K562 (cell line): ENCODE results near the gene PARD3. TPM values are rescaled to one million over a fixed set of nuclear protein-coding genes. Genes with fewer than 3 reads are reported as not detected.

ENCODE experiments used
- ATAC-seq: fragments of 200-7000 bp; cut with Tn5 transposase; 3 replicates; pipeline ENCODE4 v1.9.1; 2020; ENCODE audit warnings: moderate library complexity
- BruUV-seq: library from RNA; stranded (reverse); fragments of 400-500 nt; replicated peaks from 2 replicates; lab custom pipeline; 2021; lab: Mats Ljungman, UMichigan
- CTCF ChIA-PET: fragments of 300-600 bp; formaldehyde crosslinking; extraction: SDS; loops from one replicate; lab custom pipeline; 2021; ENCODE audit warnings: low intra/inter-chr PET ratio; lab: Yijun Ruan, JAX
- POLR2A ChIA-PET: fragments of 300-600, 350-650 bp; sonication (Branson Sonifier 250); formaldehyde crosslinking; extraction: SDS; loops from one replicate; lab custom pipeline; 2021; ENCODE audit warnings: antibody characterized with exemption, inconsistent platforms; lab: Yijun Ruan, JAX
- DNase-seq, 4 experiments: peaks; one replicate each; pipeline versions ENCODE4 v3.0.0 to v3.0.0-alpha.2; 2011 to 2018; ENCODE audit warnings: low spot score in 3 of 4, mixed read lengths in 3 of 4; ENCODE audit errors: extremely low read depth in 1 of 4
- FAIRE-seq: peaks from 2 replicates; lab custom pipeline; 2011; peaks lifted over from hg19 to GRCh38; lab: Jason Lieb, UNC
- H2AFZ ChIP-seq: 2 replicates; pipeline ENCODE4 v1.6.0; 2011; ENCODE audit warnings: low read depth, low read length, control low read depth, inconsistent platforms
- H3K27ac ChIP-seq: fragments of 200-600 bp; 3 replicates; pipeline ENCODE4 v1.8.0; 2011; ENCODE audit warnings: low read depth, mild to moderate bottlenecking, control low read depth, inconsistent platforms, low read length, moderate library complexity, mixed read lengths; ENCODE audit errors: extremely low read depth
- H3K27me3 ChIP-seq, 2 experiments: fragments of 300-600 bp in 1 of 2; 2 replicates in 1 of 2; 3 replicates in 1 of 2; pipeline versions ENCODE4 v1.6.0 to v1.8.0; 2011; ENCODE audit warnings: inconsistent platforms in 2 of 2, low read length in 2 of 2, mild to moderate bottlenecking in 1 of 2, mixed read lengths in 1 of 2, moderate library complexity in 1 of 2; ENCODE audit not compliant: control insufficient read depth in 2 of 2, insufficient read depth in 2 of 2
- H3K36me3 ChIP-seq: fragments of 300-600 bp; 3 replicates; pipeline ENCODE4 v1.8.0; 2011; ENCODE audit warnings: mild to moderate bottlenecking, low read length, inconsistent platforms; ENCODE audit not compliant: control insufficient read depth, insufficient read depth
- H3K4me1 ChIP-seq, 2 experiments: fragments of 200-600 bp in 1 of 2; replicated peaks in 1 of 2; 2 replicates in 1 of 2; 3 replicates in 1 of 2; pipeline versions ENCODE4 v1.5.1 to v1.8.0; 2011; ENCODE audit warnings: inconsistent platforms in 2 of 2, low read length in 2 of 2, mild to moderate bottlenecking in 1 of 2, mixed read lengths in 1 of 2, moderate library complexity in 1 of 2; ENCODE audit not compliant: control insufficient read depth in 2 of 2, insufficient read depth in 2 of 2
- H3K4me2 ChIP-seq: 2 replicates; pipeline ENCODE4 v1.6.1; 2011; ENCODE audit warnings: low read length, control low read depth, inconsistent platforms, mixed read lengths; ENCODE audit not compliant: insufficient read depth
- H3K4me3 ChIP-seq: fragments of 200-600 bp; sonication (generic), shearing (Covaris generic); 2 replicates; pipeline ENCODE4 v1.5.1; 2016; ENCODE audit warnings: control low read depth, inconsistent platforms
- H3K79me2 ChIP-seq: fragments of 200-600 bp; 3 replicates; pipeline ENCODE4 v1.8.0; 2011; ENCODE audit warnings: low read length, inconsistent platforms; ENCODE audit not compliant: control insufficient read depth, insufficient read depth
- H3K9ac ChIP-seq, 2 experiments: 2 replicates each; pipeline versions ENCODE4 v1.6.0 to v1.6.1; 2011; ENCODE audit warnings: low read depth in 2 of 2, low read length in 2 of 2, control low read depth in 1 of 2, inconsistent platforms in 1 of 2, mild to moderate bottlenecking in 1 of 2, mixed read lengths in 1 of 2; ENCODE audit not compliant: insufficient read depth in 1 of 2
- H3K9me1 ChIP-seq: one replicate; pipeline ENCODE4 v1.6.0; 2011; ENCODE audit warnings: inconsistent platforms, mild to moderate bottlenecking, low read length, moderate library complexity; ENCODE audit not compliant: control insufficient read depth, insufficient read depth
- H3K9me3 ChIP-seq: replicated peaks from 2 replicates; pipeline ENCODE4 v1.5.1; 2011; ENCODE audit warnings: low read depth, low read length, inconsistent platforms; ENCODE audit not compliant: control insufficient read depth, insufficient read depth
- H4K20me1 ChIP-seq: replicated peaks from 2 replicates; pipeline ENCODE4 v1.6.1; 2011; ENCODE audit warnings: low read length, inconsistent platforms, mixed read lengths; ENCODE audit not compliant: control insufficient read depth, insufficient read depth
- HIVEP1 ChIP-seq: fragments of 250-450 bp; sonication (Bioruptor Pico); IDR thresholded peaks from 2 replicates; pipeline ENCODE4 v1.4.0; 2020; ENCODE audit warnings: mild to moderate bottlenecking
- ZBTB1 ChIP-seq: sonication (generic); formaldehyde crosslinking; IDR thresholded peaks from 2 replicates; pipeline ENCODE4 v1.8.1; 2023; ENCODE audit warnings: missing genetic modification reagents, low read depth, mild to moderate bottlenecking, borderline replicate concordance
- ZNF12 ChIP-seq: sonication (generic); formaldehyde crosslinking; IDR thresholded peaks from 2 replicates; pipeline ENCODE4 v1.4.0; 2020; ENCODE audit warnings: mild to moderate bottlenecking, missing genetic modification reagents
- ZNF316 ChIP-seq: fragments of 450-650 bp; IDR thresholded peaks from 2 replicates; pipeline ENCODE4 v1.6.1; 2016
- ZNF764 ChIP-seq: fragments of 250-450 bp; sonication (Bioruptor Pico); IDR thresholded peaks from 2 replicates; pipeline ENCODE4 v1.4.0; 2020; ENCODE audit warnings: low read depth, mild to moderate bottlenecking, moderate library complexity
- WGBS: fragments of 100-300 bp; shearing (Covaris generic); methylation state at CpG from one replicate; pipeline ENCODE4 v1.1.6; 2016; ENCODE audit warnings: low coverage, mixed read lengths; ENCODE audit not compliant: insufficient coverage; ENCODE audit errors: missing lambda C conversion rate; 5-methylcytosine and 5-hydroxymethylcytosine counted together
- in situ Hi-C: fragments of 300-500 bp; cut with MboI; formaldehyde crosslinking; loops from 4 replicates; pipeline ENCODE4 v1.15.0; 2018; ENCODE audit warnings: inconsistent platforms, mixed read lengths
- intact Hi-C: fragments of 100-400 bp; cut with micrococcal nuclease; formaldehyde crosslinking; loops from 2 replicates; pipeline ENCODE4 v1.14.2; 2022
- polyA plus RNA-seq, 8 experiments: library from polyadenylated mRNA; depleted of rRNA in 4 of 8; stranded (reverse) in 5 of 8; unstranded in 3 of 8; fragments of >200 nt; fragmentation: Nextera tagmentation in 2 of 8; fragmentation: Illumina TruSeq in 1 of 8; extraction: Ambion mirVana in 2 of 8; extraction: Trizol in 1 of 8; gene quantifications; 2 replicates each; pipeline versions ENCODE4 v1.2.1 to v1.2.3, GENCODE V29; 2011 to 2014; ENCODE audit warnings: inconsistent platforms in 1 of 8, missing spikeins in 1 of 8
- total RNA-seq, 7 experiments: library from RNA; depleted of rRNA in 6 of 7; stranded (reverse); fragments of >200 nt in 6 of 7; fragmentation: Illumina TruSeq in 2 of 7; extraction: Trizol in 2 of 7; gene quantifications; 2 replicates each; pipeline versions ENCODE4 v1.2.1 to v1.2.3, GENCODE V29; 2011 to 2021; ENCODE audit warnings: low replicate concordance in 1 of 7
- TF ChIP-seq, protein P1 (sequence below): sonication (generic); formaldehyde crosslinking; IDR thresholded peaks from 2 replicates; pipeline ENCODE4 v1.8.0; 2023; ENCODE audit warnings: missing genetic modification reagents, mild to moderate bottlenecking, borderline replicate concordance
- TF ChIP-seq, protein P2 (sequence below): sonication (generic); formaldehyde crosslinking; IDR thresholded peaks from 2 replicates; pipeline ENCODE4 v1.8.0; 2023; ENCODE audit warnings: mild to moderate bottlenecking, missing genetic modification reagents
- TF ChIP-seq, protein P3 (sequence below): fragments of 250-450 bp; sonication (Bioruptor Pico); IDR thresholded peaks from 2 replicates; pipeline ENCODE4 v1.9.0; 2021; ENCODE audit warnings: mild to moderate bottlenecking

The PARD3 gene
- total and polyA plus RNA-seq, 9 of the 15 experiments (the other 6 are each of a cell fraction or from before 2014, with no cell fraction given), result 2.7 to 11.7 (median 7.7) TPM

DNA sequence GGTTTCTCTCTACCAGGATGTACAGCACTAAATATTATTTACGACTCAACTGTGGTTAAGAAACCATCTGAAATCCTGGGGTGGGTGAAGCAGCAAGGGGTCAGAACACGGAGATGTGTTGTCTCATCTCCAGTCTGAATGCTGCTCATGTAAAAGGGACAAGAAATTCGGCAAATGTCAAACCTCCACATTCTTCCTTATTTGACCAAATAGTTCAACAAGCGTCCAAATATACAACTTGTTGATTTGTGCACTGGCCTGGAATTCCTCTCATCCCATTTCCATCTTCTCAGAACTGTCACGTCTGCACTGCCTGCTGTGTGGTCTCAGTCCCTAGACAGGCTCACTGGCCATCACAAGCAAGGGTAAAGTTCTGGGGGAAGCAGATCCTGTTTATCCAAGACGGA, 520.0 kb downstream of the PARD3 start:
- no peaks in the 10 kb centered on the region for H3K36me3 ChIP-seq
- no peak overlapping the region for H3K9ac ChIP-seq
- H3K9me3 ChIP-seq, result no peaks in the 10 kb centered on the region
- H3K79me2 ChIP-seq, result no peaks in the 10 kb centered on the region
- H3K4me1 ChIP-seq, result no peaks in the 10 kb centered on the region
- no peaks in the 10 kb centered on the region for H3K9me1 ChIP-seq
- ATAC-seq, result no peak
- no peak overlapping the region for H3K27ac ChIP-seq
- no peaks in the 10 kb centered on the region for H4K20me1 ChIP-seq
- POLR2A ChIA-PET, result no interaction called here
- in situ Hi-C loops (no loop called here), intact Hi-C loops (no loop called here)
- DNase-seq, result no peak
- no peak overlapping the region for H2AFZ ChIP-seq
- H3K27me3 ChIP-seq, result no peaks in the 10 kb centered on the region
- 2% methylated on average over 6 of the region's 6 CpGs for WGBS
- CTCF ChIA-PET, result no interaction called here
- H3K4me2 ChIP-seq, result no peak overlapping the region
- BruUV-seq, result no TSS peak
- H3K4me3 ChIP-seq, result no peak overlapping the region
- FAIRE-seq, result no peak
- TF ChIP-seq, protein P1, sequence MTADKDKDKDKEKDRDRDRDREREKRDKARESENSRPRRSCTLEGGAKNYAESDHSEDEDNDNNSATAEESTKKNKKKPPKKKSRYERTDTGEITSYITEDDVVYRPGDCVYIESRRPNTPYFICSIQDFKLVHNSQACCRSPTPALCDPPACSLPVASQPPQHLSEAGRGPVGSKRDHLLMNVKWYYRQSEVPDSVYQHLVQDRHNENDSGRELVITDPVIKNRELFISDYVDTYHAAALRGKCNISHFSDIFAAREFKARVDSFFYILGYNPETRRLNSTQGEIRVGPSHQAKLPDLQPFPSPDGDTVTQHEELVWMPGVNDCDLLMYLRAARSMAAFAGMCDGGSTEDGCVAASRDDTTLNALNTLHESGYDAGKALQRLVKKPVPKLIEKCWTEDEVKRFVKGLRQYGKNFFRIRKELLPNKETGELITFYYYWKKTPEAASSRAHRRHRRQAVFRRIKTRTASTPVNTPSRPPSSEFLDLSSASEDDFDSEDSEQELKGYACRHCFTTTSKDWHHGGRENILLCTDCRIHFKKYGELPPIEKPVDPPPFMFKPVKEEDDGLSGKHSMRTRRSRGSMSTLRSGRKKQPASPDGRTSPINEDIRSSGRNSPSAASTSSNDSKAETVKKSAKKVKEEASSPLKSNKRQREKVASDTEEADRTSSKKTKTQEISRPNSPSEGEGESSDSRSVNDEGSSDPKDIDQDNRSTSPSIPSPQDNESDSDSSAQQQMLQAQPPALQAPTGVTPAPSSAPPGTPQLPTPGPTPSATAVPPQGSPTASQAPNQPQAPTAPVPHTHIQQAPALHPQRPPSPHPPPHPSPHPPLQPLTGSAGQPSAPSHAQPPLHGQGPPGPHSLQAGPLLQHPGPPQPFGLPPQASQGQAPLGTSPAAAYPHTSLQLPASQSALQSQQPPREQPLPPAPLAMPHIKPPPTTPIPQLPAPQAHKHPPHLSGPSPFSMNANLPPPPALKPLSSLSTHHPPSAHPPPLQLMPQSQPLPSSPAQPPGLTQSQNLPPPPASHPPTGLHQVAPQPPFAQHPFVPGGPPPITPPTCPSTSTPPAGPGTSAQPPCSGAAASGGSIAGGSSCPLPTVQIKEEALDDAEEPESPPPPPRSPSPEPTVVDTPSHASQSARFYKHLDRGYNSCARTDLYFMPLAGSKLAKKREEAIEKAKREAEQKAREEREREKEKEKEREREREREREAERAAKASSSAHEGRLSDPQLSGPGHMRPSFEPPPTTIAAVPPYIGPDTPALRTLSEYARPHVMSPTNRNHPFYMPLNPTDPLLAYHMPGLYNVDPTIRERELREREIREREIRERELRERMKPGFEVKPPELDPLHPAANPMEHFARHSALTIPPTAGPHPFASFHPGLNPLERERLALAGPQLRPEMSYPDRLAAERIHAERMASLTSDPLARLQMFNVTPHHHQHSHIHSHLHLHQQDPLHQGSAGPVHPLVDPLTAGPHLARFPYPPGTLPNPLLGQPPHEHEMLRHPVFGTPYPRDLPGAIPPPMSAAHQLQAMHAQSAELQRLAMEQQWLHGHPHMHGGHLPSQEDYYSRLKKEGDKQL (CRISPR knock-in tag), result no peak
- TF ChIP-seq ZNF12, result no peak
- TF ChIP-seq, protein P2, sequence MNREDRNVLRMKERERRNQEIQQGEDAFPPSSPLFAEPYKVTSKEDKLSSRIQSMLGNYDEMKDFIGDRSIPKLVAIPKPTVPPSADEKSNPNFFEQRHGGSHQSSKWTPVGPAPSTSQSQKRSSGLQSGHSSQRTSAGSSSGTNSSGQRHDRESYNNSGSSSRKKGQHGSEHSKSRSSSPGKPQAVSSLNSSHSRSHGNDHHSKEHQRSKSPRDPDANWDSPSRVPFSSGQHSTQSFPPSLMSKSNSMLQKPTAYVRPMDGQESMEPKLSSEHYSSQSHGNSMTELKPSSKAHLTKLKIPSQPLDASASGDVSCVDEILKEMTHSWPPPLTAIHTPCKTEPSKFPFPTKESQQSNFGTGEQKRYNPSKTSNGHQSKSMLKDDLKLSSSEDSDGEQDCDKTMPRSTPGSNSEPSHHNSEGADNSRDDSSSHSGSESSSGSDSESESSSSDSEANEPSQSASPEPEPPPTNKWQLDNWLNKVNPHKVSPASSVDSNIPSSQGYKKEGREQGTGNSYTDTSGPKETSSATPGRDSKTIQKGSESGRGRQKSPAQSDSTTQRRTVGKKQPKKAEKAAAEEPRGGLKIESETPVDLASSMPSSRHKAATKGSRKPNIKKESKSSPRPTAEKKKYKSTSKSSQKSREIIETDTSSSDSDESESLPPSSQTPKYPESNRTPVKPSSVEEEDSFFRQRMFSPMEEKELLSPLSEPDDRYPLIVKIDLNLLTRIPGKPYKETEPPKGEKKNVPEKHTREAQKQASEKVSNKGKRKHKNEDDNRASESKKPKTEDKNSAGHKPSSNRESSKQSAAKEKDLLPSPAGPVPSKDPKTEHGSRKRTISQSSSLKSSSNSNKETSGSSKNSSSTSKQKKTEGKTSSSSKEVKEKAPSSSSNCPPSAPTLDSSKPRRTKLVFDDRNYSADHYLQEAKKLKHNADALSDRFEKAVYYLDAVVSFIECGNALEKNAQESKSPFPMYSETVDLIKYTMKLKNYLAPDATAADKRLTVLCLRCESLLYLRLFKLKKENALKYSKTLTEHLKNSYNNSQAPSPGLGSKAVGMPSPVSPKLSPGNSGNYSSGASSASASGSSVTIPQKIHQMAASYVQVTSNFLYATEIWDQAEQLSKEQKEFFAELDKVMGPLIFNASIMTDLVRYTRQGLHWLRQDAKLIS, result no peak
- no peak for TF ChIP-seq ZBTB1 (CRISPR knock-in tag)
- TF ChIP-seq ZNF764, result no peak
- no peak for TF ChIP-seq HIVEP1
- TF ChIP-seq ZNF316, result no peak
- TF ChIP-seq, protein P3, sequence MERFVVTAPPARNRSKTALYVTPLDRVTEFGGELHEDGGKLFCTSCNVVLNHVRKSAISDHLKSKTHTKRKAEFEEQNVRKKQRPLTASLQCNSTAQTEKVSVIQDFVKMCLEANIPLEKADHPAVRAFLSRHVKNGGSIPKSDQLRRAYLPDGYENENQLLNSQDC (CRISPR knock-in tag), result no peak
